Left cardiac atrium (tissue), 4 donors: ENCODE data around the gene TBC1D25. TPM values are rescaled to one million over a fixed set of nuclear protein-coding genes. Genes with fewer than 3 reads are reported as not detected.
"Not testable (repeated sequence)": the region's sequence is repeated elsewhere in the genome, so short reads cannot be mapped to it uniquely, and the experiment has no call there.

ENCODE experiments used
- ATAC-seq, 2 donors: fragments of 200-7000 bp; cut with Tn5 transposase; one replicate each; pipeline ENCODE4 v1.9.1; 2020; ENCODE audit warnings: mild to moderate bottlenecking in 2 of 2, moderate library complexity in 2 of 2
- DNase-seq: peaks from one replicate; pipeline ENCODE4 v3.0.0-alpha.2; 2020
- intact Hi-C, 2 donors: fragments of 100-400 bp; cut with DNase I; formaldehyde crosslinking; loops; one replicate each; pipeline versions ENCODE4 v1.14.1 to v1.15.1; 2022 to 2023
- total RNA-seq, 2 donors: library from RNA; stranded (reverse); fragmentation: NEBNext Ultra II Directional; extraction: Animal tissue kit (Norgen Biotek cat#: 25700); gene quantifications; one replicate each; pipeline ENCODE4 v1.2.1, GENCODE V29; 2021
- donor health status: DM: no; HTN: yes; CAD: no.
- donor health status: DM: no; HTN: yes; CAD: no; lungs with severe emphysema.
- donor health status: DM: yes; HTN: yes; CAD: no.
- donor health status: Dilated cardiomyopathy.

Gene TBC1D25
- total RNA-seq, 2 donors from 2014 or later: 12.4 to 18.1 TPM

DNA sequence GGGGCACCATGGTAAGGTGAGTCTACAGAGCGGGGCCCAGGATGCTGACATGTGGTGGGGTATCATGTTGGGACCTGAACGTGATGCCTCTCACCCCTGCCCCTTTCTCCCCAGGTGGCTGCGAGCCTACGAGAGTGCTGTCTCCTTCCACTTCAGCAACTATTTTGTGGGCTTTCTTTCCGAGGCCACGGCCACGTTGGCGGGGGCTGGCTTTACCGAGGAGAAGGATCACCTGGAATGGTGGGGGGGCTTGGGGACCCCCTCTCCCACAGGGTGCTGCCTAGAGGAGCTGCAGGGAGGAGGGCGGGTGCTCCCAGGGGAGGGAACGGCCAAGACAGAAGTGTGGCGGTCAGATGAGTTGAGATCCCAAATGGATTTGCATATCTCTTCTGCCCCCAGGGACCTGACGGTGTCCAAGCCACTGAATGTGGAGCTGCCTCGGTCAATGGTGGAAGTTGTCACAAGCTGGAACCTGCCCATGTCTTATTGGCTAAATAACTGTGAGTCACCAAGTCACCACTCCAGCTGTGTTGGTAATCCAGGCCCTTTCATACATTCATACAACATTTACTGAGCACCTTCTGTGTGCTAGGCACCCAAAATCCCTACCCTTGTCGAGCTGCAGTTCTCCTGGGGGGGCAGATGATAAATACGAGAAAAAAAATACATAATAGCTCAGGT, 25.2 kb upstream of the TBC1D25 start:
- intact Hi-C loops: no loop called here
- no peak for ATAC-seq
- no peak for DNase-seq

DNA sequence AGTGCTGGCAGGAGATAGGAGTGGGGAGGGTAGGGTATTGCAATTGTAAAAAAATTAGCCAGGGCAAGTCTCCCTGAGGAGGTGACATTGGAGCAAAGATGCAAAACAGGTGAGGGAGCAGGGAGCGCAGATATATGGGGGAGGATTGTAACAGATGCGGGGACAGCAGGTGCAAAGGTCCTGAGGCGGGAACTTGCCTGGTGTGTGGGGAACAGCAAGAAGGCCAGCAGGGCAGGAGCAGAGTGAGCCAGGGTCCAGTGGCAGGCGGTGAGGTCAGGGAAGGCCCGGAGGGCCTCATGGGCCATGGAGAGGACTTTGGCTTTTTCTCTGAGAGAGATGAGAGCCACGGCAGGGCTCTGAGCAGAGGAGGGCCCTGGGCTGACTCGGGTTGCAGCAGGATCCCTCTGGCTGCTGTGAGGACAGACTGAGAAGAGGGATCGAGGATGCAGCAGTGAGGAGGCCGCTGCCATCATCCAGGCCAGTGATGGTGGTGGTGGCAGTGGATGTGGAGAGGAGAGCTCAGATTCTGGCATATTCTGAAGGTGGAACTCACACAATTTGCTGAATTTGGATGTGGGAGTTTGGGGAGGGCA, 24.6 kb upstream of the TBC1D25 start:
- intact Hi-C loops: no loop called here

DNA sequence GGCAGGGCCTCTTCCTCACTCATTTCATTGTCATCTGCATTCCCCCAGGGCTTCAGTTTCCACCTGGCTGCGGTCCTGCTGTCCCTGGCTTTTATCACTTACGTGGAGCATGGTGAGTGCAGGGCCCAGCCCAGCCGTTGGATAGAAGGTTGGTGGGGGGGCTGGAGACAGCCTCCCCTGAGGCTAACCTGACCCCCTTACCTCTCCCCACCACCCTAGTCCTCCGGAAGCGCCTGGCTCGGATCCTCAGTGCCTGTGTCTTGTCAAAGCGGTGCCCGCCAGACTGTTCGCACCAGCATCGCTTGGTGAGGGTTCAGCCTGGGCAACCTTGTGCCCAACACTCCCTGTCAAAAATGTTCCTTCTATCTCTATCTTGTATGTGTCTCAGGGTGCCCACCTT, 23.7 kb upstream of the TBC1D25 start:
- intact Hi-C loops: no loop called here
- DNase-seq (no peak), ATAC-seq (peak in 1 of 2 donors; percentile 8)

More for the DNA sequence above, 24.6 kb upstream of the TBC1D25 start:
- no peak for DNase-seq
- no peak for ATAC-seq

DNA sequence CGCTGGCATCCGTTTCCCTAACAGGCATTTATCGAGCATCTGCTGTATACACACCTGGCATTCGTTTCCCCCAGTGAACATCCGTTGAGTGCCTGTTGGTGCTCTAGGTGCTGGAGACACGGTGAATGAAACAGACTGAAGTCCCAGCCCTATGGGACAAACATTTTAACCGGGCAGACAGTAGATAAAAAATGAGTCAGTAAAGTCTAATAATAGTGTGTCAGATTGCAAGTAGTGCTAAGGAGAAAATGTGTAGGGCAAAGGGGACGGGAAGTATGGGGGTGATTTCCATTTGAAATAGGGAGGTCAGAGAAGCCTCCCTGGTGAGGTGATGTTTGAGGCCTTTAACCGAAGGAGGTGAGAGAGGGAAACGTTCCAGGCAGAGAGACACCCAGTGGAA, 23.2 kb upstream of the TBC1D25 start:
- intact Hi-C loops: no loop called here
- peak in 1 of 2 donors; percentile 40 for ATAC-seq
- no peak for DNase-seq

DNA sequence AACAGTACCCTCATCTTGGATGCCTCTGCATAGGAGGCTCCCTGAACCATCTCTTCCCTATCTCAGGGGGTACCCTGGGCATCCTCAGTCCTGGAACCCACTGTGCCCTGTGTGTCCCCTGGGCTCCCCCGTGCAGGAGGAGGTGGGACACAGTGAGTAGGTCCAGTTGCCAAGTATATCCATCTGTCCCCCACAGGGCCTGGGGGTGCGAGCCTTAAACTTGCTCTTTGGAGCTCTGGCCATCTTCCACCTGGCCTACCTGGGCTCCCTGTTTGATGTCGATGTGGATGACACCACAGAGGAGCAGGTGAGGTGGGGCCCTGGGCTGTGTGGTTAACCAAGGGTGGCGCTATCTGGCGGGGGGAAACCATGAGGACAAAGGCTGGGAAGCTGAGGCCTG, 22.5 kb upstream of the TBC1D25 start:
- DNase-seq (no peak), ATAC-seq (no peak)
- intact Hi-C loops: no loop called here

DNA sequence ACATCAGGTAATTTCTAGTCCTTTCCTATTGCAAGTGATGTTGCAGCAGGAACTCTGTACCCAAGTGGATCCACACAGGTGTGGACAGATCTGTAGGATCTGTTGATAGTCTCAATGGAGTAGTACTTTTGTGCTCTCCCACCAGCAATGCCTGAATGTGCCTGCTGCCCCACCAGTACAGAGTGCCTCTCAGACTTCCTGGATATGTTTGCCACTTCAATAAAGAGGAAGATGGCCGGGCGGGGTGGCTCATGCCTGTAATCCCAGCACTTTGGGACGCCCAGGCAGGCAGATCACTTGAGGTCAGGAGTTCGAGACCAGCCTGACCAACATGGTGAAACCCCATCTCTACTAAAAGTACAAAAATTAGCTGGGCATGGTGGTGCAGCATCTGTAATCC, 20.0 kb upstream of the TBC1D25 start:
- intact Hi-C loops, ATAC-seq, DNase-seq: not testable (repeated sequence)

DNA sequence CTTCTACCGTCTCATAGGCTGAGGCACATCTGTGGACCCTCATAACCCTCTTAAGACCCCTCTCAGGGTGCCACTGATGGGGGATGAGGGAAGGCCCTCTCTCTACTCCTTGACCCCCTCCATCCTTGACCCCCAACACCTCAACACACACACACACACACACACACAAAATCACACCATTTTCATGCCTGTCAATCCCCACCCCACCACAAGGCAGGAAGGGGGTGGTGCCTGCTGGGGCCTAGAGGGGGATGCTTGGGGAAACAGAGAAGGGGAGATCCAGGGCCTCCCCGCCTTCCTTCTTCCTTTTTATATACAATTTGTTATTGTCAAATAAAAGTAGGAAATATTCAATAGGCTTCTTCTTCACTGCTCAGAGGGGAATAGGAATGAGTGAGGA, 19.1 kb upstream of the TBC1D25 start:
- ATAC-seq (no peak), DNase-seq (no peak)
- intact Hi-C loops: no loop called here

DNA sequence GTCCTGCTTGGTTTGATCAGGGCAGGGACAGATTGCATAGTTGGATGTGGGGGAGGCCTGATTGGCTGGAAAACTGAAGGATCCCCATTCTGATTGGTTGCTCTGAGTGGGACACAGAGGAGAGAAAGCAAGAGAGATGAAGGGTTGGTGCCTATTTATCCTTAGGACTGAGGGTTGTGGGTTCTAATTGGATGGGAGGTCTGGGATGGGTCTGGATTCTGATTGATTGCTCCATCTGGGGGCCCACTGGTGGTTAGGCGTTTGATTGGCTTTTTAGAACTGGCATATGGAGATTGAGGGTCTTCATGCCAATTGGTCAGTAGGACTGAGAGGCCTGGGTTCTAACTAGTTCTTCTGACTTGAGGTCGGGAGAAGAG, 18.6 kb upstream of the TBC1D25 start:
- DNase-seq (no peak), ATAC-seq (no peak)
- intact Hi-C loops: no loop called here

DNA sequence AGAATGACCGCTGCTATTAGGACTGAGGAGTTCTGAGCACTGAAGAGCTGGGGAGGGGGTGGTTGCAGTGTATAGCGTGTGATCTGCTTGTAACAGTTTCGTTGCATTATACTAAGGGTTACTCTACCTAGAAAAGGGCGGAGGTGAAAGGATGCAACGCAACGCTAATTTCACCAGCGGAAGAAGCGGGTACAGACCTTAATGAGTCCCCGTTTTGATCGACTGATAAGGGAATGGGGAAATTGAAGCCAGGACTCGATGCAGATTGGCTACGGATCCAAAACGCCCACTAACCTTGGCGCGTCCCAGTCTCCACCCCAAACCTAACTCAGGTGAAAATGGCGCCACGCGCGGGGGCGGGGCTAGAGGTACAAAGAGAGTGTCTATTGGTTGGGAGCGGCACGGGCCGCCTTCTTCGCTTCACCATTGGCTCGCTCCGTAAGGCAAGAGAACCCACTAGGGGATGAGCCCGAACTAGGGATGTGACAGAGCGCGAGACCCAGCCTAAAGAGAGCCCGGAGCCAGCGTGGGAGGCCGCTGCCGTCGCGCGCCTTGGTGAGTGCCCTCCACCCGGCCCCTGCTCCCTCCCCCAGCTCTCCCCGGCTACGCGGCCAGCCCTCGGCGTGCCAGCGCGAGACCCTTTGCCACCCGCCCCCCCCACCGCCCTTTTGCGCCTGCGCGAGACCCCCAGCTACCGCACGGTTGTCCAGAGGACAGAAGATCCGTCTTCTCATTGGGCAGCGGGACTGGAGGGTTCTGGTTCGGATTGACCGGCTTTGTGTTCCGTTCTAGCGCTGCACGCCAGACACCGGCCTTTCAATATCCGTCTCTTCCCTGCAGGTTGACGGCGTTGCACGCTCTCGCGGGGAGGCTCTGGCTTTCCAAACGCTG, 17.9 kb upstream of the TBC1D25 start, which contains the start of gene EBP:
TSS of gene EBP (plus strand) at position 456 of the 891 bp plus-strand sequence. CDS start 1,964 bp downstream, outside the sequence.
- peak; percentile 92 for DNase-seq
- peak; percentile 99 to 100 for ATAC-seq
- intact Hi-C loops: no loop called here

DNA sequence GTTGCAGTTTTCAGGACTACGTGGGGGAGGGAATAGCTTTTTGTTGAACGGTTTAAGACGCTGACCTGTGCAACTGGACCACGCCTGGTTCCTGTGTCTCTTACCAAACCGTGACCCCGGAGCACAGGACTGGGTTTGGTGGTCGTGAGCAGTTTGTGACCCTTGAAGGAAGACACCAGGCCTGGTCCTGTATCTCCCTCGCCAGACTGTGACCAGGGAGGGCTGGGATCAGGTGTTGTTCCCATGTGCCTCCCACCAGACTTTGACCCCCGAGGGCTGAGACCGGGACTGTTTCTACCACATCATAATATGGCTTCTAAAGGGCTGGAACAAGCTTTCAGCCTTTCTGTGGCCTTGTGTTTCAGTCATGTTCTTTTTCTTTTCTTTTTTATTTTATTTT, 17.2 kb upstream of the TBC1D25 start:
- ATAC-seq: no peak
- no peak for DNase-seq

DNA sequence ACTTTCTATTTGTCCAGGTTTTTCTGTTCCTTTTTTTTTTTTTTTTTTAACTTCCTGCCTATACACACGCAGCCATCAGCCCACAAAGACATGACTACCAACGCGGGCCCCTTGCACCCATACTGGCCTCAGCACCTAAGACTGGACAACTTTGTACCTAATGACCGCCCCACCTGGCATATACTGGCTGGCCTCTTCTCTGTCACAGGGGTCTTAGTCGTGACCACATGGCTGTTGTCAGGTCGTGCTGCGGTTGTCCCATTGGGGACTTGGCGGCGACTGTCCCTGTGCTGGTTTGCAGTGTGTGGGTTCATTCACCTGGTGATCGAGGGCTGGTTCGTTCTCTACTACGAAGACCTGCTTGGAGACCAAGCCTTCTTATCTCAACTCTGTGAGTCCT, 15.8 kb upstream of the TBC1D25 start:
- intact Hi-C loops: no loop called here
- DNase-seq (no peak), ATAC-seq (no peak)

More for the DNA sequence above, 17.2 kb upstream of the TBC1D25 start:
- intact Hi-C loops: no loop called here

DNA sequence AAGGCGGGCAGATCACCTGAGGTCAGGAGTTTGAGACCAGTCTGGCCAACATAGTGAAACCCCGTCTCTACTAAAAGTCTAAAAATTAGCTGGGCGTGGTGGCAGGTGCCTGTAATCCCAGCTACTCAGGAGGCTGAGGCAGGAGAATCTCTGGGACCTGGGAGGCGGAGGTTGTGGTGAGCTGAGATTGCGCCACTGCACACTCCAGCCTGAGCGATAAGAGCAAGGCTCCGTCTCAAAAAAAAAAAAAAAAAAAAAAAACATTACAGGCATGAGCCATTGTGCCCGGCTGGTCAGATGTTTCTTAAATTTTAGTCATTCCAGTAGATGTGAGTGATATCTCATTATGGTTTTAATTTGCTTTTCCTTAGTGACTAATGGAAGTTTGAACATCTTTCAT, 13.7 kb upstream of the TBC1D25 start:
- intact Hi-C loops, ATAC-seq, DNase-seq: not testable (repeated sequence)

DNA sequence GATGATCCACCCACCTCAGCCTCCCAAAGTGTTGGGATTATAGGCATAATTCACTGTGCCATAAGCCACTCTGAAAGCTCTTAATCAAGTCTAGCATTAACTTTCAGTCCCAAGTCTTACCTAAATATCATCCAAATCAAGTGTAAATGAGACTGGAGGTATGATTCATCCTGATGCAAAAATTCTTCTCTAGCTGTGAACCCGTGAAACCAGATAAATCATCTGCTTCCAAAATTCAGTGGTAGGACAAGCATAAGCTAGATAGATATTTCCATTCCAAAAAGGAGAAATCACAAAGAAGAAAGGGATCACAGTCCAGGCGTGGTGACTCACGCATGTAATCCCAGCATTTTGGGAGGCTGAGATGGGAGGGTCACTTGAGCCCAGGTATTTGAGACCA, 8.8 kb upstream of the TBC1D25 start:
- DNase-seq: no peak
- intact Hi-C loops: no loop called here
- ATAC-seq: no peak

DNA sequence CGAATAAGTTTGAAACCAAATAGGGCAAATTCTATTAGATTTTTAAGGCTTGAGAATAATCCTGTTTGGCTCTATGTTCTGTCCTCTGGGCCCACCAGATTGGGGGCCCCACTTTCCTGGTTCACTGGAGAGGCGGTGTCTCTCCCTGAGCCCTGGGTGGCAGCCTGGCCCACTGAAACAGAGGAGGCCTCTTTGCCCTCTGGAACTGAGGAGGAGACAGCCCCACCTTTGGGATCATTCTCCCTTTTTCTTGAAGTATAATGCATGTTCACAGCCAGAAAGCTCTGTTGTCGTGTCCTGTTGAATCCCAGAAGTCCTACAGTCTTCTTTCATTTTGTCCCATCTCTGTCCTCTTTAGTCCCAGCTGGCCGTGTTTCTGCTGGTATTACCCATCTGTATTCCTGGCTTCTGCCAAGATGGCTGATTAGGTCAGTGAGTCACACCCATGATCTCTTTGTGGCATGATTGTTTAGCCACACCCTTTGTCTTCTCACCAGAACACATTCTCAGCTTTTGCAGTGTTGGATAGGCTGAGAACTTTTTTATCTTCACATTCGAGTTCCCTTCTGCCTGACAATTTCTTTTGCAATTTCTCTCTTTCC, 8.1 kb upstream of the TBC1D25 start:
- ATAC-seq (peak; percentile 70 to 92), DNase-seq (no peak)
- intact Hi-C loops: no loop called here

DNA sequence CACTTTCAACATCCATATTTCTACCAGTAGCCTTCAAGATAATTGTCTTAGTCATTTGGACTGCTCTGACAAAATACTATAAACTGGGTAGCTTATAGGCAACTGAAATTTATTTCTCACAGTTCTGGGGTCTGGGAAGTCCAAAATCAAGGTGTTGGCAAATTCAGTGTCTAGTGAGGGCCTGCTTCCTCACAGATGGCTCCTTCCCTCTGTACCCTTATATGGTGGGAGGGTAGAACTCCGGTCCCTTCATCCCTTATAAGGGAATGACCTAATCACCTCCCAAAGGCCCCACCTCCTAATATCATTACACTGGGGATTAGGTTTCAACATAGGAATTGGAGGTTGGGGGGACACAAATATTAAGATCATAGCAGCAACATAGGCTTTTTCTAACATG, 7.4 kb upstream of the TBC1D25 start:
- intact Hi-C loops: no loop called here
- ATAC-seq: peak in 1 of 2 donors; percentile 46
- DNase-seq: no peak

DNA sequence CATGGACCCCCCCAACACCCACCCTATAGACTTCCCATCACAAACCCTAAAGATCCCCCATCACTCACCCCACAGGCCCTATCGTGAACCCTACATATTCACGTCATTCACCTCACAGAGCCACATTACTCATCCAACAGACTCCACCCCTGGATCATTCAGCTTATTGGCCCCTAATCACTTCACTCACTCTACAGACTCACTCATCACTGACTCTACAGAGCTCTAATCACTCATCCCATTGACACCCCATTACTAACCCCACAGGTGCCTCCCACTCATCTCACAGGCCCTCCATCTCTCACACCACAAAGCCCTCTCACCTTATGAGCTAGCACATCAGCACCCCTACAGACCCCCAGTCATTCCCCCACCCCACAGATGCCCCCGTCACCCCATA, 6.3 kb upstream of the TBC1D25 start:
- intact Hi-C loops: no loop called here
- no peak for ATAC-seq
- DNase-seq: no peak

DNA sequence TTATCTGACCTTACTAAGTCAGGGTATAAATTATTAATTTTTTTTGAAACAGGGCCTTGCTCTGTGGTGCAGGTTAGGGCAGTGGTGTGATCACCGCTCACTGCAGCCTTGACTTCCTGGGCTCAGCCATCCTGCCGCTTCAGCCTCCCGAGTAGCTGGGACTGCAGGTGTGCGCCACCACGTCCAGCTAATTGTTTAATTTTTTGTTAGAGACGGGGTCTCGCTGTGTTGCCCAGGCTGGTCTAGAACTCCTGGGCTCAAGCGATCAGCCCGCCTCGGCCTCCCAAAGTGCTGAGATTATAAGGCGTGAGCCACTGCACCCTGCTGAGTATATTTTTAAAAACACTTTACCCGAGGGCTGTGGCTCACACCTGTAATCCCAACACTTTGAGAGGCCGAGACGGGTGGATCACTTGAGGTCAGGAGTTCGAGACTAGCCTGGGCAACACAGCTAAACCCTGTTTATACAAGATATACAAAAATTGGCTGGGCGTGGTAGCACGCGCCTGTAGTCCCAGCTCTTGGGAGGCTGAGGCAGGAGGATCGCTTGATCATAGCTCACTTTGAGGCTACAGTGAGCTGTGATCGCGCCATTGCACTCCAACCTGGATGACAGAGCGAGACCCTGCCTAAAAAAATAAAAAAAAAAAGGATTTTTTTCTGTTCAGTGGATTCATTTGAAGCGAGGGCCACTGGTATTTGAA, 721 bp upstream of the TBC1D25 start:
- intact Hi-C loops: no loop called here
- DNase-seq: no peak
- no peak for ATAC-seq

DNA sequence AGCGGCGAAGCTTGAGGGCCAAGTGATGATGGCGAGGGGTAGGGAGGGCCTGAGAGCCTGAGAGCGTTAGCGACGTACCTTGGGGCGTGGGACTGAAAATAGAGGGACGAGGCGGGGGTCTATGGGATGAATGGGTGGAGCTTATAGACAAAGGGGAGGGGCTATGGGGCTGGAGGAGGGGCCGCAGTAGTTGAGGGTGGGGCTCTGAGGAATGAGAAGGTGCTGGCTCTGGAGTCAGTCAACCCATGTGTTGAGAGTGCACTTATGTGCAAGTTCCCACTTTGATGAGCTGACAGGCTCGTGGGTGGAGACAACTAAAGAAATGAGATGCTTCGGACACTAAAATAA, 488 bp downstream of the TBC1D25 start:
- ATAC-seq (peak; percentile 69 to 84), DNase-seq (peak; percentile 42)
- intact Hi-C loops: no loop called here

DNA sequence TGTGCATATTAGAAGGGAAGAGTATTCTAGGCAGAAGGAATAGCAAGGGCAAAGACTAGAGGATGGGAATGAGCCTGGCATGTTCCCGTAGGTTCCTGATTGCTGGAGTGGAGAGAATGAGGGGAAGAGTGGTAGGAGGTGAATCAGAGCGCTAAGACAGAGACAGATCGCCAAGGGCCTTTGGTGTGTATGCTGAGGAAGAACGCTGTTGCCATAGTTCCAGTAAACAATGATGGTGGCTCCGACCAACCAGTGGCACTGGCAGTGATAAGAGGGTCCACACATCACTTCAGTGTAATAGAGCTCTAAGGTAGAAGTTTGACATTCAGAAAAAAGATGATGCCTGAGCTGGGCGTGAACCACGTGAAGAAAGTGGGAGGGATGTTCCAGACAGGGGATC, 966 bp downstream of the TBC1D25 start:
- no peak for ATAC-seq
- DNase-seq: no peak
- intact Hi-C loops: no loop called here
